Body of pancreas (tissue), 4 donors: ENCODE measurements around the gene TOP3A.

Source experiments
- POLR2A ChIP-seq, 3 donors: fragments of 450-650 bp; IDR thresholded peaks; one replicate each; pipeline ENCODE4 v1.6.1; 2016; ENCODE audit warnings: antibody characterized with exemption in 3 of 3, mild to moderate bottlenecking in 2 of 3
- TF ChIP-seq, protein P1 (sequence below), 7 experiments: fragments of 450-650 bp in 4 of 7; fragments of 200-600 bp in 3 of 7; sonication (generic) in 3 of 7; IDR thresholded peaks; one replicate each; pipeline ENCODE4 v1.5.1; 2016 to 2019; ENCODE audit warnings: antibody characterized with exemption in 7 of 7

DNA sequence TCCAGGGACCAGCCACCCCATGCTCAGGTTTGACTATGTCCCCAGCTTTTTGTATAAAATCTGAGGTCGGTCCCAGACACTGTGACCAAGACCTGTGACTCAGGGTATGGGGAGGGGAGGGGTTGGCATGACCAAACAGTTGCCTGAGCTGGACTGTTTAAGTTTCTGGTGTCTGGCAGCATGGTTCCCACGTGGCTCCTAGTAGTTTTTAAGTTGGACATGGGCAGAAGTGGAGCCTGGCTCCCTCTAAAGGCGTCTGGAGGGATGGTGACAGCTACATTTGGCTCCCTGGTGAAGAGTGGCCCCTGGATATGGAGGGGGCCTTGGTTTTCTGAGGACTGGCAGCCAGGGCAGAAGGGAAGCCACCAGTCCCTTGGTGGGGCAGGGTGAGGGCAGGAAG is 8.2 kb upstream of the TOP3A start:
- TF ChIP-seq, protein P1, sequence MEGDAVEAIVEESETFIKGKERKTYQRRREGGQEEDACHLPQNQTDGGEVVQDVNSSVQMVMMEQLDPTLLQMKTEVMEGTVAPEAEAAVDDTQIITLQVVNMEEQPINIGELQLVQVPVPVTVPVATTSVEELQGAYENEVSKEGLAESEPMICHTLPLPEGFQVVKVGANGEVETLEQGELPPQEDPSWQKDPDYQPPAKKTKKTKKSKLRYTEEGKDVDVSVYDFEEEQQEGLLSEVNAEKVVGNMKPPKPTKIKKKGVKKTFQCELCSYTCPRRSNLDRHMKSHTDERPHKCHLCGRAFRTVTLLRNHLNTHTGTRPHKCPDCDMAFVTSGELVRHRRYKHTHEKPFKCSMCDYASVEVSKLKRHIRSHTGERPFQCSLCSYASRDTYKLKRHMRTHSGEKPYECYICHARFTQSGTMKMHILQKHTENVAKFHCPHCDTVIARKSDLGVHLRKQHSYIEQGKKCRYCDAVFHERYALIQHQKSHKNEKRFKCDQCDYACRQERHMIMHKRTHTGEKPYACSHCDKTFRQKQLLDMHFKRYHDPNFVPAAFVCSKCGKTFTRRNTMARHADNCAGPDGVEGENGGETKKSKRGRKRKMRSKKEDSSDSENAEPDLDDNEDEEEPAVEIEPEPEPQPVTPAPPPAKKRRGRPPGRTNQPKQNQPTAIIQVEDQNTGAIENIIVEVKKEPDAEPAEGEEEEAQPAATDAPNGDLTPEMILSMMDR (IDR thresholded peaks at IDR 0.05): no peak
- no peak for TF ChIP-seq POLR2A (IDR thresholded peaks at IDR 0.05)
